Gastroesophageal sphincter (tissue), 3 donors: ENCODE results near the gene DPF3.

Experiments
- CTCF ChIP-seq, 4 experiments: fragments of 200-600 bp in 2 of 4; fragments of 450-650 bp in 2 of 4; sonication (generic) in 1 of 4; IDR thresholded peaks; one replicate each; pipeline ENCODE4 v1.5.1; 2017 to 2019; ENCODE audit warnings: antibody characterized with exemption in 4 of 4, mild to moderate bottlenecking in 2 of 4, moderate library complexity in 2 of 4
- EP300 ChIP-seq: sonication (generic); formaldehyde crosslinking; IDR thresholded peaks from one replicate; pipeline ENCODE4 v1.6.1; 2017; ENCODE audit warnings: antibody characterized with exemption, mild to moderate bottlenecking
- POLR2A ChIP-seq, 2 donors: fragments of 450-650 bp; IDR thresholded peaks; one replicate each; pipeline ENCODE4 v1.6.1; 2017; ENCODE audit warnings: antibody characterized with exemption in 2 of 2, mild to moderate bottlenecking in 2 of 2, moderate library complexity in 1 of 2

GRCh38 chr14:72752034-72752412, 141.9 kb downstream of the DPF3 start:
- TF ChIP-seq CTCF (IDR thresholded peaks at IDR 0.05) = no peak
- no peak for TF ChIP-seq POLR2A (IDR thresholded peaks at IDR 0.05)
- no peak for TF ChIP-seq EP300
